Liver (tissue), 9 donors: ENCODE results near the gene MICOS13. TPM values are rescaled to one million over a fixed set of nuclear protein-coding genes. Genes with fewer than 3 reads are reported as not detected.

Source experiments
- DNase-seq: peaks from one replicate; pipeline ENCODE4 v3.0.0-alpha.2; 2017; ENCODE audit warnings: low spot score
- H3K27ac ChIP-seq, 2 donors: one replicate each; pipeline ENCODE4 v1.7.0; 2013; ENCODE audit warnings: inconsistent platforms in 2 of 2, low read length in 2 of 2, control low read depth in 1 of 2, low read depth in 1 of 2, mild to moderate bottlenecking in 1 of 2
- H3K27me3 ChIP-seq, 4 donors: one replicate each; pipeline versions ENCODE4 v1.6.1 to v1.7.0; 2013; ENCODE audit warnings: low read length in 3 of 4, inconsistent platforms in 1 of 4, mild to moderate bottlenecking in 1 of 4, moderate library complexity in 1 of 4; ENCODE audit not compliant: control insufficient read depth in 4 of 4, insufficient read depth in 4 of 4
- H3K36me3 ChIP-seq, 4 donors: one replicate each; pipeline versions ENCODE4 v1.6.1 to v1.7.0; 2013; ENCODE audit warnings: low read length in 3 of 4, mild to moderate bottlenecking in 3 of 4, low read depth in 1 of 4, moderate library complexity in 1 of 4; ENCODE audit not compliant: control insufficient read depth in 4 of 4, insufficient read depth in 3 of 4
- H3K4me1 ChIP-seq, 4 donors: one replicate each; pipeline versions ENCODE4 v1.6.1 to v1.7.0; 2013; ENCODE audit warnings: low read length in 3 of 4, mild to moderate bottlenecking in 3 of 4, moderate library complexity in 1 of 4; ENCODE audit not compliant: control insufficient read depth in 4 of 4, insufficient read depth in 4 of 4
- H3K4me3 ChIP-seq, 3 donors: one replicate each; pipeline versions ENCODE4 v1.6.1 to v1.7.0; 2013; ENCODE audit warnings: low read length in 3 of 3, control low read depth in 1 of 3, low read depth in 1 of 3, mild to moderate bottlenecking in 1 of 3
- H3K9ac ChIP-seq, 2 donors: one replicate each; pipeline ENCODE4 v1.7.0; 2013; ENCODE audit warnings: low read length in 2 of 2, mild to moderate bottlenecking in 2 of 2, moderate library complexity in 2 of 2, control low read depth in 1 of 2, low read depth in 1 of 2
- H3K9me3 ChIP-seq, 4 donors: one replicate each; pipeline versions ENCODE4 v1.6.1 to v1.7.0; 2013; ENCODE audit warnings: low read length in 3 of 4; ENCODE audit not compliant: control insufficient read depth in 4 of 4
- EGR1 ChIP-seq, 2 donors: IDR thresholded peaks; 2 replicates each; pipeline ENCODE4 v1.6.1; 2016 to 2018; ENCODE audit warnings: antibody characterized with exemption in 2 of 2, low read depth in 2 of 2
- FOXA1 ChIP-seq: IDR thresholded peaks from 2 replicates; pipeline ENCODE4 v1.6.1; 2016; ENCODE audit warnings: antibody characterized with exemption
- FOXA2 ChIP-seq: IDR thresholded peaks from 2 replicates; pipeline ENCODE4 v1.6.1; 2016; ENCODE audit warnings: antibody characterized with exemption
- HNF4G ChIP-seq: IDR thresholded peaks from 2 replicates; pipeline ENCODE4 v1.6.1; 2016; ENCODE audit warnings: antibody characterized with exemption
- JUND ChIP-seq, 2 donors: IDR thresholded peaks; 2 replicates each; pipeline ENCODE4 v1.6.1; 2016; ENCODE audit warnings: antibody characterized with exemption in 2 of 2
- NR2F2 ChIP-seq: IDR thresholded peaks from 2 replicates; pipeline ENCODE4 v1.6.1; 2016; ENCODE audit warnings: antibody characterized with exemption
- RAD21 ChIP-seq, 2 donors: IDR thresholded peaks; 2 replicates each; pipeline ENCODE4 v1.6.1; 2016; ENCODE audit warnings: antibody characterized with exemption in 2 of 2, mild to moderate bottlenecking in 2 of 2
- RXRA ChIP-seq, 2 donors: IDR thresholded peaks; 2 replicates each; pipeline ENCODE4 v1.6.1; 2017 to 2018; ENCODE audit warnings: antibody characterized with exemption in 2 of 2, mild to moderate bottlenecking in 1 of 2
- SP1 ChIP-seq: IDR thresholded peaks from 2 replicates; pipeline ENCODE4 v1.6.1; 2018; ENCODE audit warnings: antibody characterized with exemption, mild to moderate bottlenecking
- whole genome bisulfite sequencing: extraction: QIAGEN DNeasy Blood & Tissue Kit; methylation state at CpG from one replicate; pipeline ENCODE4 v1.1.7; 2013; 5-methylcytosine and 5-hydroxymethylcytosine counted together
- polyA plus RNA-seq, 2 donors: library from polyadenylated mRNA; stranded (reverse) in 1 of 2; unstranded in 1 of 2; fragments of 200-250 nt in 1 of 2; fragments of >200 nt in 1 of 2; fragmentation: Nextera tagmentation in 1 of 2; extraction: Ambion mirVana in 1 of 2; gene quantifications; one replicate each; pipeline versions ENCODE4 v1.2.1 to v1.2.3, GENCODE V29; 2013 to 2015
- total RNA-seq, 2 donors: library from RNA; depleted of rRNA; stranded (reverse); fragments of >200 nt; gene quantifications; one replicate each; pipeline ENCODE4 v1.2.3, GENCODE V29; 2014
- TF ChIP-seq, protein P1 (sequence below): IDR thresholded peaks from 2 replicates; pipeline ENCODE4 v1.6.1; 2016; ENCODE audit warnings: antibody characterized with exemption
- TF ChIP-seq, protein P2 (sequence below): IDR thresholded peaks from 2 replicates; pipeline ENCODE4 v1.6.1; 2016; ENCODE audit warnings: antibody characterized with exemption, mild to moderate bottlenecking
- donor health status: healthy.
- donor health status: healthy.
- donor health status: healthy.
- donor health status: healthy.
- donor health status: healthy.

MICOS13 gene
- total and polyA plus RNA-seq, 4 donors: 11.5 to 84.0 (median 30.8) TPM

DNA sequence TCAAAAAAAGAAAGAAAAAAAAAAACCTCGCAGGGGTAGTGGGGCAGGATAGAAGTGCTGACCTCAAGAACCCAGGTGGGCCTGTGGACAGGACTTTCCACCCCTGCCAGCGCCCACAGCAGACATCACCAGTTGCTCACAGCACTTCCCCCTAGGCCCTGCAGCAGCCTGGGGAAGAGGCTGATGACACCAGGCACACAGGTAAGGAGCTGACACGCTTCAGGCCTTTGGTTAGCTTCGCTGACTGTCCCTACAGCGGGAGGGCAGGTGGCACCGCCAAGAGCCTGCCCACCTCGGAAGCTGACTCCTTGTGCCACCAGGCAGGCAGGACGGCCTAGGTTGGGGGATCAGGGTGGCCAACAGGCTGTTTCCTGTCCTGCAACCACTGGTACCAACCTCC, 30.7 kb upstream of the MICOS13 start:
- 97% methylated on average over 8 of the region's 8 CpGs for WGBS
- no peak for DNase-seq
- no peaks in the 10 kb centered on the region for H3K9me3 ChIP-seq
- no peak for TF ChIP-seq SP1
- TF ChIP-seq, protein P1, sequence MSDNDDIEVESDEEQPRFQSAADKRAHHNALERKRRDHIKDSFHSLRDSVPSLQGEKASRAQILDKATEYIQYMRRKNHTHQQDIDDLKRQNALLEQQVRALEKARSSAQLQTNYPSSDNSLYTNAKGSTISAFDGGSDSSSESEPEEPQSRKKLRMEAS: no peak
- TF ChIP-seq NR2F2: no peak
- TF ChIP-seq RXRA (IDR thresholded peaks at IDR 0.05): no peak
- TF ChIP-seq, protein P2, sequence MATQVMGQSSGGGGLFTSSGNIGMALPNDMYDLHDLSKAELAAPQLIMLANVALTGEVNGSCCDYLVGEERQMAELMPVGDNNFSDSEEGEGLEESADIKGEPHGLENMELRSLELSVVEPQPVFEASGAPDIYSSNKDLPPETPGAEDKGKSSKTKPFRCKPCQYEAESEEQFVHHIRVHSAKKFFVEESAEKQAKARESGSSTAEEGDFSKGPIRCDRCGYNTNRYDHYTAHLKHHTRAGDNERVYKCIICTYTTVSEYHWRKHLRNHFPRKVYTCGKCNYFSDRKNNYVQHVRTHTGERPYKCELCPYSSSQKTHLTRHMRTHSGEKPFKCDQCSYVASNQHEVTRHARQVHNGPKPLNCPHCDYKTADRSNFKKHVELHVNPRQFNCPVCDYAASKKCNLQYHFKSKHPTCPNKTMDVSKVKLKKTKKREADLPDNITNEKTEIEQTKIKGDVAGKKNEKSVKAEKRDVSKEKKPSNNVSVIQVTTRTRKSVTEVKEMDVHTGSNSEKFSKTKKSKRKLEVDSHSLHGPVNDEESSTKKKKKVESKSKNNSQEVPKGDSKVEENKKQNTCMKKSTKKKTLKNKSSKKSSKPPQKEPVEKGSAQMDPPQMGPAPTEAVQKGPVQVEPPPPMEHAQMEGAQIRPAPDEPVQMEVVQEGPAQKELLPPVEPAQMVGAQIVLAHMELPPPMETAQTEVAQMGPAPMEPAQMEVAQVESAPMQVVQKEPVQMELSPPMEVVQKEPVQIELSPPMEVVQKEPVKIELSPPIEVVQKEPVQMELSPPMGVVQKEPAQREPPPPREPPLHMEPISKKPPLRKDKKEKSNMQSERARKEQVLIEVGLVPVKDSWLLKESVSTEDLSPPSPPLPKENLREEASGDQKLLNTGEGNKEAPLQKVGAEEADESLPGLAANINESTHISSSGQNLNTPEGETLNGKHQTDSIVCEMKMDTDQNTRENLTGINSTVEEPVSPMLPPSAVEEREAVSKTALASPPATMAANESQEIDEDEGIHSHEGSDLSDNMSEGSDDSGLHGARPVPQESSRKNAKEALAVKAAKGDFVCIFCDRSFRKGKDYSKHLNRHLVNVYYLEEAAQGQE: no peak
- no peak for TF ChIP-seq FOXA2
- no peak for TF ChIP-seq FOXA1
- TF ChIP-seq RAD21 (IDR thresholded peaks at IDR 0.05): no peak
- H3K9ac ChIP-seq: no peak overlapping the region
- H3K4me3 ChIP-seq: no peak overlapping the region
- H3K4me1 ChIP-seq: peaks cover 0 to 6% (median 5%) of the 10 kb centered on the region in 4 donors
- H3K36me3 ChIP-seq: peaks cover 28 to 60% (median 38%) of the 10 kb centered on the region in 4 donors
- H3K27ac ChIP-seq: no peak overlapping the region
- no peaks in the 10 kb centered on the region for H3K27me3 ChIP-seq

DNA sequence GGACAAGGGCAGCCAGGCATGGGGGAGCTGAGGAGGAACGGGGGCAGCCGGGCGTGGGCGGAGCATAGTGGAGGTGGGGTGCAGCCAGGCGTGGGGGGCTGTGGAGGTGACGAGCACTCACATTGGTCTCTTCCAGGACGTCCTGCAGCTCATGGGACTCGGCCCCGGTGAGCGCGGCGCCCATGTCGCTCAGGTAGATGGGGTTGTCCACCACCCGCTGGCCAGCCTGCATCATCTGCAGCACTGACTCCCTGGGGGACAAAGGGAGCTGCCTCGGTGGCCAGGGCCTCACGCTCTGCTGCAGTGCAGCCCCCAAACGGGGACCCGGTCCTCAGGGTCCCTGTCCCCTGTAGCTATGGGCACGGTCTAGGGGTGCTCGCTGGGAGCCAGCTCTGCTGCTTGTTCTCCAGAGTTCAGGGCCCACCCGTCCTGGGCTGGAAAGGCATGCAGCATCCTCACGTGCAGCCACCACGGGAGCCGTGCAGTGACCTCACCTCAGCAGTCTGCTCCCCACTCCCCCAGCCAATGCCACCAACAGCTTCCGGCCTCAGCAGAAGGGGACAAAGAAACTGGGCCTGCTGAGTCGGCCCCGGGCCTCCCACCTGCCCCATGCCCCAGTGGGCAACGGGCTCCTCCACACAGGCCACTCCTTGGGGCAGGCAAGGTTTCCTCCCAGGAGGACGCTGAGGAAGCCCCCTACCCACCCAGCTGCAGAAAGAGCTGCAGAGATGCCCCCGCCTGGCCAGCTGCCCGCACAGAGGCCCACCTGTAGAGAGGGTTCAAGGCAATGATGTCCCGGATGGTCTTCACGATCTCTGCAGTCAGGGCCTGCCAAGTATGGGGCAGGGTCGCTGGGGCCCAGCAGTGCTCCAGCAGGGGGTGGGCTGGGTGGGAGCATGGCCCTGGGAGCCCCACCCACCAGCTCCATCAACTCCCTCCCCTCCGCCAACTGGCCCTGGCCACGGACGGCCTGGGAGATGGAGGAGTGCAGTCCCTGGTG, 27.6 kb upstream of the MICOS13 start:
- no peak overlapping the region for H3K9ac ChIP-seq
- H3K9me3 ChIP-seq: no peaks in the 10 kb centered on the region
- no peak overlapping the region for H3K27ac ChIP-seq
- DNase-seq: no peak
- no peaks in the 10 kb centered on the region for H3K4me1 ChIP-seq
- no peaks in the 10 kb centered on the region for H3K27me3 ChIP-seq
- H3K36me3 ChIP-seq: peaks cover 40 to 79% (median 44%) of the 10 kb centered on the region in 4 donors
- WGBS: 96% methylated on average over 37 of the region's 37 CpGs
- no peak overlapping the region for H3K4me3 ChIP-seq
- TF ChIP-seq JUND (IDR thresholded peaks at IDR 0.05) (no peak), HNF4G (no peak), FOXA2 (no peak), SP1 (no peak), EGR1 (IDR thresholded peaks at IDR 0.05; ENCODE audit: low read depth in 2 of 2) (no peak)
- TF ChIP-seq, protein P2: no peak
- TF ChIP-seq, protein P1: no peak
